IMR-90 (cell line): ENCODE measurements around the gene THRA. TPM values are rescaled to one million over a fixed set of nuclear protein-coding genes. Genes with fewer than 3 reads are reported as not detected.
A peak's percentile ranks its signal among the peaks of the same experiment; 100 is the strongest.

ENCODE experiments used
- ATAC-seq: fragments of 200-7000 bp; cut with Tn5 transposase; 2 replicates; pipeline ENCODE4 v1.9.1; 2020; ENCODE audit warnings: low read depth, mild to moderate bottlenecking, moderate library complexity
- BruUV-seq: library from RNA; stranded (reverse); fragments of 400-500 nt; replicated peaks from 2 replicates; lab custom pipeline; 2021; lab: Mats Ljungman, UMichigan
- CTCF ChIA-PET: fragments of 300-600 bp; formaldehyde crosslinking; extraction: SDS; loops from one replicate; lab custom pipeline; 2021; ENCODE audit warnings: antibody characterized with exemption; lab: Yijun Ruan, JAX
- POLR2A ChIA-PET: fragments of 300-600 bp; sonication (Branson Sonifier 250); formaldehyde crosslinking; loops from one replicate; lab custom pipeline; 2022; ENCODE audit warnings: antibody characterized with exemption; ENCODE audit not compliant: unreplicated experiment; lab: Charles Lee
- DNase-seq: peaks from one replicate; pipeline ENCODE4 v3.0.0; 2013
- H2AFZ ChIP-seq: replicated peaks from 2 replicates; pipeline ENCODE3; 2013; ENCODE audit warnings: low read length, mild to moderate bottlenecking; ENCODE audit not compliant: poor library complexity
- H2AK5ac ChIP-seq: 2 replicates; pipeline ENCODE4 v1.6.1; 2013; ENCODE audit warnings: low read depth, low read length, inconsistent platforms
- H2AK9ac ChIP-seq: replicated peaks from 2 replicates; pipeline ENCODE3; 2013; ENCODE audit warnings: mild to moderate bottlenecking, low read depth, low read length, moderate library complexity; ENCODE audit not compliant: poor library complexity
- H2BK120ac ChIP-seq: 2 replicates; pipeline ENCODE4 v1.6.1; 2013; ENCODE audit warnings: low read depth, low read length, inconsistent platforms
- H2BK15ac ChIP-seq: 3 replicates; pipeline ENCODE4 v1.6.1; 2013; ENCODE audit warnings: low read depth, low read length, inconsistent platforms
- H2BK20ac ChIP-seq: 2 replicates; pipeline ENCODE4 v1.6.1; 2013; ENCODE audit warnings: low read depth, mild to moderate bottlenecking, inconsistent platforms, low read length, moderate library complexity
- H2BK5ac ChIP-seq: 2 replicates; pipeline ENCODE4 v1.6.1; 2013; ENCODE audit warnings: mild to moderate bottlenecking, low read depth, low read length, inconsistent platforms; ENCODE audit not compliant: poor library complexity, severe bottlenecking
- H3K14ac ChIP-seq: replicated peaks from 2 replicates; pipeline ENCODE4 v1.6.1; 2013; ENCODE audit warnings: low read depth, low read length, inconsistent platforms
- H3K18ac ChIP-seq: 2 replicates; pipeline ENCODE4 v1.6.1; 2013; ENCODE audit warnings: low read depth, low read length, control low read depth
- H3K23ac ChIP-seq: 2 replicates; pipeline ENCODE4 v1.6.1; 2013; ENCODE audit warnings: low read depth, low read length, inconsistent platforms
- H3K27ac ChIP-seq: 2 replicates; pipeline ENCODE4 v1.5.1; 2013; ENCODE audit warnings: mild to moderate bottlenecking, control low read depth, low read length; ENCODE audit not compliant: insufficient read depth
- H3K27me3 ChIP-seq: 2 replicates; pipeline ENCODE4 v1.6.1; 2013; ENCODE audit warnings: low read length; ENCODE audit not compliant: control insufficient read depth, insufficient read depth
- H3K36me3 ChIP-seq: 2 replicates; pipeline ENCODE4 v1.6.1; 2013; ENCODE audit warnings: low read length, mixed read lengths; ENCODE audit not compliant: control insufficient read depth, insufficient read depth
- H3K4ac ChIP-seq: 2 replicates; pipeline ENCODE4 v1.6.1; 2013; ENCODE audit warnings: low read depth, low read length, inconsistent platforms
- H3K4me1 ChIP-seq: 2 replicates; pipeline ENCODE4 v1.6.1; 2013; ENCODE audit warnings: low read length, mixed read lengths; ENCODE audit not compliant: control insufficient read depth, insufficient read depth
- H3K4me2 ChIP-seq: 2 replicates; pipeline ENCODE4 v1.6.1; 2013; ENCODE audit warnings: low read depth, mild to moderate bottlenecking, control low read depth, low read length, moderate library complexity
- H3K4me3 ChIP-seq: 2 replicates; pipeline ENCODE4 v1.5.1; 2013; ENCODE audit warnings: low read depth, mild to moderate bottlenecking, control low read depth, low read length, moderate library complexity; ENCODE audit not compliant: insufficient read depth
- H3K56ac ChIP-seq: 2 replicates; pipeline ENCODE4 v1.6.1; 2013; ENCODE audit warnings: low read length, inconsistent platforms; ENCODE audit not compliant: insufficient read depth; ENCODE audit errors: extremely low read depth
- H3K79me1 ChIP-seq, 2 experiments: 2 replicates each; pipeline ENCODE4 v1.6.1; 2013; ENCODE audit warnings: low read length in 2 of 2, inconsistent platforms in 1 of 2, low read depth in 1 of 2
- H3K9ac ChIP-seq: 2 replicates; pipeline ENCODE4 v1.6.1; 2013; ENCODE audit warnings: low read depth, low read length, control low read depth
- H3K9me1 ChIP-seq: 2 replicates; pipeline ENCODE4 v1.6.1; 2013; ENCODE audit warnings: low read length, inconsistent platforms; ENCODE audit not compliant: insufficient read depth
- H3K9me3 ChIP-seq: 2 replicates; pipeline ENCODE4 v1.6.1; 2013; ENCODE audit warnings: low read length; ENCODE audit not compliant: control insufficient read depth, insufficient read depth
- H4K20me1 ChIP-seq: 2 replicates; pipeline ENCODE4 v1.6.1; 2013; ENCODE audit warnings: low read length, inconsistent platforms; ENCODE audit not compliant: insufficient read depth
- H4K5ac ChIP-seq: 2 replicates; pipeline ENCODE4 v1.6.1; 2013; ENCODE audit warnings: mild to moderate bottlenecking, low read depth, low read length, control low read depth
- H4K8ac ChIP-seq, 2 experiments: 2 replicates each; pipeline ENCODE4 v1.6.1; 2013; ENCODE audit warnings: low read depth in 2 of 2, low read length in 2 of 2, control low read depth in 1 of 2, inconsistent platforms in 1 of 2
- H4K91ac ChIP-seq: 2 replicates; pipeline ENCODE4 v1.6.1; 2013; ENCODE audit warnings: low read depth, low read length, inconsistent platforms; ENCODE audit not compliant: insufficient read depth
- CTCF ChIP-seq: conservative IDR thresholded peaks from 2 replicates; pipeline ENCODE4 v1.5.1; 2012; ENCODE audit warnings: mild to moderate bottlenecking, low read depth, low read length, improper control_type of control experiment
- SMC3 ChIP-seq: fragments of 150-350 bp; IDR thresholded peaks from 2 replicates; pipeline ENCODE4 v1.6.1; 2016; ENCODE audit warnings: low read depth, mild to moderate bottlenecking, antibody characterized with exemption, low read length, moderate library complexity
- WGBS, 2 experiments: methylation state at CpG; one replicate each; pipeline versions ENCODE4 v1.1.5 to v1.1.7; 2013; ENCODE audit warnings: missing lambda C conversion rate in 2 of 2; ENCODE audit not compliant: insufficient read length in 1 of 2; ENCODE audit errors: extremely low coverage in 2 of 2; 5-methylcytosine and 5-hydroxymethylcytosine counted together
- dilution Hi-C: fragments of 300-500 bp; cut with HindIII; formaldehyde crosslinking; loops from one replicate; pipeline ENCODE4 v1.14.3; 2018; ENCODE audit warnings: low sequenced_read_pairs; ENCODE audit not compliant: unreplicated experiment
- in situ Hi-C: fragments of 300-500 bp; cut with MboI; formaldehyde crosslinking; loops from 3 replicates; pipeline ENCODE4 v1.14.3; 2019; ENCODE audit warnings: low sequenced_read_pairs, inconsistent platforms, mixed read lengths
- intact Hi-C: fragments of 100-400 bp; cut with micrococcal nuclease; formaldehyde crosslinking; loops from 2 replicates; pipeline ENCODE4 v1.10.0; 2022
- polyA plus RNA-seq, 3 experiments: library from polyadenylated mRNA; depleted of rRNA; stranded (reverse); fragments of >200 nt; gene quantifications; 2 replicates each; pipeline ENCODE4 v1.2.3, GENCODE V29; 2012; ENCODE audit warnings: low replicate concordance in 1 of 3
- total RNA-seq: library from RNA; depleted of rRNA; stranded (reverse); fragments of >200 nt; gene quantifications from 2 replicates; pipeline ENCODE4 v1.2.3, GENCODE V29; 2012

Gene THRA
- total and polyA plus RNA-seq, 2 of the 4 experiments (the other 2 are of a cell fraction): 22.0 to 23.4 TPM

DNA sequence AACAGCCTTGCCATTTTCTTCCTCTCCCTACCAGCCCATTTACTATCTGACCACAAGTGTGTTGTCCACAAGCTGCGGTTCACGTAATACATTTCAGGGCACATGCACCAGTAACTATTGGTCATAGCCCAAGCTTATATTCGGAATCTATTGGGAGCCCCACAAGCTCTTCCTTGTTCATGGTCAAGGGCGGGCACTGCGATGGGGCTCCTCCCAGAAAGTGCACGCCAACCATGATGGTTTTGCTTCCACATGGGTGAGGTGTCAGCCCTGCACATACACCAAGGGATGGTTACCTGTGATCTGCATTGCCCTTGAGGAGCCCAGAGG, 12.1 kb downstream of the THRA start:
- BruUV-seq: no TSS peak
- Histone ChIP-seq H3K9ac (no peak overlapping the region), H2BK5ac (no peak overlapping the region), H3K79me1 (peaks cover 15 to 71% of the 10 kb centered on the region in 2 experiments), H3K27ac (no peak overlapping the region), H4K8ac (no peak overlapping the region), H4K91ac (0 out of 2 replicates have a peak overlapping the region, but pooled peaks have one; percentile 37), H3K18ac (no peak overlapping the region), H2AK5ac (peak overlapping the region; percentile 93; the same call in 1 of the 2 replicates), H3K23ac (no peak overlapping the region), H3K36me3 (peaks cover 21% of the 10 kb centered on the region), H3K4me1 (peaks cover 36% of the 10 kb centered on the region), H3K9me3 (no peaks in the 10 kb centered on the region), H2BK120ac (no peak overlapping the region), H3K4ac (peak overlapping the region; percentile 9; the same call in 1 of the 2 replicates), H3K9me1 (peaks cover 15% of the 10 kb centered on the region), H2AK9ac (peak overlapping the region; percentile 17), H4K20me1 (peaks cover 24% of the 10 kb centered on the region), H2AFZ (no peak overlapping the region), H2BK20ac (no peak overlapping the region), H3K56ac (no peak overlapping the region), H4K5ac (no peak overlapping the region), H3K27me3 (no peaks in the 10 kb centered on the region), H3K14ac (no peak overlapping the region), H3K4me3 (no peak overlapping the region), H3K4me2 (no peak overlapping the region), H2BK15ac (no peak overlapping the region)
- DNase-seq (no peak), ATAC-seq (no peak)
- 82% methylated on average over 5 of the region's 6 CpGs; no CpG with 5 or more reads in 1 of the 2 experiments for WGBS, 2 experiments
- dilution Hi-C loops: no loop called here
- TF ChIP-seq CTCF: no peak
- no peak for TF ChIP-seq SMC3
- ChIA-PET POLR2A (no interaction called here), CTCF (interaction anchor here (0.6 to 3.0 kb wide), 11 partner anchors 9 to 74 kb away, joined by 3 to 24 read pairs (median 3); partner anchors contain the start of genes MED24 and NR1D1)
- in situ Hi-C loops: no loop called here
- intact Hi-C loops: loop anchor here (1.0 kb wide), 1 partner anchor 62 kb away; no protein-coding TSS in a partner anchor
